ENCODE data around the gene FOXF1.

FOXF1 gene

GRCh38 chr16:86503830-86504229, 6.5 kb upstream of the FOXF1 start:
- Histone ChIP-seq H3K9ac (ENCODE audit: low read length) (no peak overlapping the region), H2AFZ (ENCODE audit: low read length) (no peak overlapping the region), H3F3A (ENCODE audit: insufficient read depth, low read length) (no peaks in the 10 kb centered on the region), H3K4me1 (ENCODE audit: low read length) (no peaks in the 10 kb centered on the region), H3K9me2 (replicated peaks; ENCODE audit: insufficient read depth, low read length) (no peaks in the 10 kb centered on the region), H3K4me3 (ENCODE audit: low read length) (no peak overlapping the region), H3K4me2 (ENCODE audit: low read depth, low read length) (no peak overlapping the region), H4K20me1 (ENCODE audit: insufficient read depth, low read length) (no peaks in the 10 kb centered on the region), H3K9me3 (replicated peaks; ENCODE audit: insufficient read depth, low read length) (no peaks in the 10 kb centered on the region), H3K79me2 (ENCODE audit: low read length) (no peaks in the 10 kb centered on the region), H3K36me3 (replicated peaks; ENCODE audit: insufficient read depth, low read length) (no peaks in the 10 kb centered on the region), H3K27ac (ENCODE audit: low read length) (no peak overlapping the region), H3K27me3 (replicated peaks; ENCODE audit: insufficient read depth, low read length) (peaks cover 62% of the 10 kb centered on the region)
- TF ChIP-seq EZH2 (optimal IDR thresholded peaks at IDR 0.05; ENCODE audit: low read depth, low read length) = no peak
- no peak for TF ChIP-seq CTCF (IDR thresholded peaks at IDR 0.05; ENCODE audit: low read length)
- TF ChIP-seq EZH2phosphoT487 (IDR thresholded peaks at IDR 0.05; ENCODE audit: low read length) = no peak
- DNase-seq = no peak

DNA sequence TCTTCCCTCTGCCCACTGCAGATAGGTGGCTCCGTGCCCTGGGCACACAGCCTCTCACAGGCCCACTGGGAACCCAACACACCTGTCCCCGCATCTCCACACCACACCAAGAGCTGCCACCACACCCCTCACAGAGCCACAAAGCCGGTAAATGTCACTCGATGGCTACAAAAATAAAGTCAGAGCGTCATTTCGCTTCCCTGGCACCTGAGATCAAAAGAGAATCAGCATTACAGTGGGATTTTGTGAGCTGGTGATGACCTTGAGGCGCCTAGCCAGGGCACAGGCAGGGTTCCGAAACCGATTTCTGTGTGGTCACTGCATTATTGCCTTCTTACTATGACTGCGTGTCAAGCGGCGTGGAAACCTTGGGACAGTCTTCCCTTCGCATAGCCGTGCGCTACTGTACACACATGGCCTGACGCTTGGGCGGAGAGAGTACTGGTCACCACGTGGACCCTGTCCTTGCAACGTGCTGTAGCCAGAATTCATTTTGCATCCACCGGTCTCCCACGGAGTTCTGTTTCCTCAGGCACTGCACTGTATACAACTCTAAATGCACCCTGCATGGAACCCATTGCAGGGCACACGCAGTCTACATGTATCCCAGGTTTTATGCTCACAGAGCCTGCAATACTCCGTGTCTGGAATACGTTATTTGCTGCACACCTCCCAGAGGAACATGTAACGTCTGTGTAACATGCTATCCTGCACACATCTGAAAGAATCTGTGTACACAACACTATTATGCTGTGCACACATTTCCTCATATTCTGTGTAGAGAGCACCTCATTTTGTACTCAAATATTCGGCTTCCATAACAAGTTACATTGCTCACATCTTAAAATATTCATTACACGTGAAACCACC, 5.8 kb upstream of the FOXF1 start:
- peaks cover 54% of the 10 kb centered on the region for H3K27me3 ChIP-seq (replicated peaks; ENCODE audit: insufficient read depth, low read length)
- H3K4me2 ChIP-seq (ENCODE audit: low read depth, low read length) = no peak overlapping the region
- no peak overlapping the region for H3K4me3 ChIP-seq (ENCODE audit: low read length)
- H3K27ac ChIP-seq (ENCODE audit: low read length) = no peak overlapping the region
- no peaks in the 10 kb centered on the region for H3K4me1 ChIP-seq (ENCODE audit: low read length)
- no peak for DNase-seq
- H3F3A ChIP-seq (ENCODE audit: insufficient read depth, low read length) = no peaks in the 10 kb centered on the region
- H3K9me3 ChIP-seq (replicated peaks; ENCODE audit: insufficient read depth, low read length) = no peaks in the 10 kb centered on the region
- TF ChIP-seq EZH2 (optimal IDR thresholded peaks at IDR 0.05; ENCODE audit: low read depth, low read length) = no peak
- TF ChIP-seq EZH2phosphoT487 (IDR thresholded peaks at IDR 0.05; ENCODE audit: low read length) = no peak
- TF ChIP-seq CTCF (IDR thresholded peaks at IDR 0.05; ENCODE audit: low read length) = no peak
- no peak overlapping the region for H3K9ac ChIP-seq (ENCODE audit: low read length)
- H4K20me1 ChIP-seq (ENCODE audit: insufficient read depth, low read length) = no peaks in the 10 kb centered on the region
- no peaks in the 10 kb centered on the region for H3K36me3 ChIP-seq (replicated peaks; ENCODE audit: insufficient read depth, low read length)
- no peak overlapping the region for H2AFZ ChIP-seq (ENCODE audit: low read length)
- H3K9me2 ChIP-seq (replicated peaks; ENCODE audit: insufficient read depth, low read length) = no peaks in the 10 kb centered on the region
- H3K79me2 ChIP-seq (ENCODE audit: low read length) = no peaks in the 10 kb centered on the region

- Histone ChIP-seq H3K4me3 (ENCODE audit: low read length) (no peak overlapping the region), H4K20me1 (ENCODE audit: insufficient read depth, low read length) (no peaks in the 10 kb centered on the region), H3K4me2 (ENCODE audit: low read depth, low read length) (no peak overlapping the region), H3K36me3 (replicated peaks; ENCODE audit: insufficient read depth, low read length) (no peaks in the 10 kb centered on the region), H3K4me1 (ENCODE audit: low read length) (no peaks in the 10 kb centered on the region), H3K79me2 (ENCODE audit: low read length) (no peaks in the 10 kb centered on the region), H2AFZ (ENCODE audit: low read length) (no peak overlapping the region), H3F3A (ENCODE audit: insufficient read depth, low read length) (no peaks in the 10 kb centered on the region), H3K9me2 (replicated peaks; ENCODE audit: insufficient read depth, low read length) (no peaks in the 10 kb centered on the region), H3K9me3 (replicated peaks; ENCODE audit: insufficient read depth, low read length) (no peaks in the 10 kb centered on the region), H3K27me3 (replicated peaks; ENCODE audit: insufficient read depth, low read length) (peaks cover 49% of the 10 kb centered on the region), H3K27ac (ENCODE audit: low read length) (no peak overlapping the region), H3K9ac (ENCODE audit: low read length) (no peak overlapping the region)
- no peak for DNase-seq
- TF ChIP-seq EZH2phosphoT487 (IDR thresholded peaks at IDR 0.05; ENCODE audit: low read length) (no peak), CTCF (IDR thresholded peaks at IDR 0.05; ENCODE audit: low read length) (no peak), EZH2 (optimal IDR thresholded peaks at IDR 0.05; ENCODE audit: low read depth, low read length) (no peak)
These were observed 5.0 kb upstream of the FOXF1 start for GRCh38 chr16:86505185-86505898.

All from MM.1S (cell line).